K562 (cell line): ENCODE data around the gene VPS16. TPM values are rescaled to one million over a fixed set of nuclear protein-coding genes. Genes with fewer than 3 reads are reported as not detected.

ENCODE experiments used
- ATF6 ChIP-seq: sonication (generic); formaldehyde crosslinking; IDR thresholded peaks from 2 replicates; pipeline ENCODE4 v1.4.0; 2020; ENCODE audit warnings: mild to moderate bottlenecking, missing genetic modification reagents
- C11orf30 ChIP-seq: fragments of 450-650 bp; IDR thresholded peaks from 2 replicates; pipeline ENCODE4 v1.6.1; 2016; ENCODE audit warnings: low read depth, mild to moderate bottlenecking
- CAMTA2 ChIP-seq: fragments of 250-450 bp; sonication (Bioruptor Pico); conservative IDR thresholded peaks from 2 replicates; pipeline ENCODE4 v1.5.1; 2022
- CC2D1A ChIP-seq: fragments of 450-650 bp; IDR thresholded peaks from 2 replicates; pipeline ENCODE4 v1.6.1; 2017; ENCODE audit warnings: mild to moderate bottlenecking
- CEBPG ChIP-seq, 3 experiments: fragments of 200-800 bp in 1 of 3; sonication (Bioruptor generic) in 1 of 3; sonication (generic) in 1 of 3; formaldehyde crosslinking in 1 of 3; IDR thresholded peaks in 2 of 3; conservative IDR thresholded peaks in 1 of 3; 2 replicates each; pipeline versions ENCODE4 v1.6.1 to v1.8.0; 2016 to 2022; ENCODE audit warnings: missing compliant biosample characterization in 2 of 3, missing genetic modification characterization in 2 of 3, mild to moderate bottlenecking in 1 of 3, missing genetic modification reagents in 1 of 3
- CTBP1 ChIP-seq: fragments of 450-650 bp; IDR thresholded peaks from 2 replicates; pipeline ENCODE4 v1.6.1; 2016; ENCODE audit warnings: borderline replicate concordance
- HSF4 ChIP-seq: fragments of 250-450 bp; sonication (Bioruptor Pico); IDR thresholded peaks from 2 replicates; pipeline ENCODE4 v2.1.2; 2022; ENCODE audit warnings: mild to moderate bottlenecking, moderate library complexity, borderline replicate concordance
- MCM3 ChIP-seq: fragments of 450-650 bp; IDR thresholded peaks from 2 replicates; pipeline ENCODE4 v1.6.1; 2016
- PATZ1 ChIP-seq: fragments of 250-450 bp; sonication (Bioruptor Pico); IDR thresholded peaks from 2 replicates; pipeline ENCODE4 v1.5.0; 2020; ENCODE audit warnings: mild to moderate bottlenecking, borderline replicate concordance
- PHF8 ChIP-seq: fragments of 200-600 bp; sonication (generic); IDR thresholded peaks from 2 replicates; pipeline ENCODE4 v1.6.1; 2012; ENCODE audit warnings: mixed run types, mild to moderate bottlenecking, inconsistent platforms, low read length, moderate library complexity, borderline replicate concordance
- RBM34 ChIP-seq: fragments of 200-400 bp; formaldehyde crosslinking; IDR thresholded peaks from 2 replicates; pipeline ENCODE4 v1.6.1; 2018; ENCODE audit warnings: low read length, borderline replicate concordance; ENCODE audit not compliant: insufficient read depth
- RFX7 ChIP-seq: fragments of 250-450 bp; sonication (Bioruptor Pico); IDR thresholded peaks from 2 replicates; pipeline ENCODE4 v1.5.1; 2021; ENCODE audit warnings: mild to moderate bottlenecking
- SAFB ChIP-seq: fragments of 200-400 bp; formaldehyde crosslinking; IDR thresholded peaks from 2 replicates; pipeline ENCODE4 v1.6.1; 2017; ENCODE audit warnings: low read depth, low read length, borderline replicate concordance
- TRIM24 ChIP-seq, 2 experiments: fragments of 450-650 bp; IDR thresholded peaks; 2 replicates each; pipeline ENCODE4 v1.6.1; 2016
- XRCC5 ChIP-seq: fragments of 200-400 bp; formaldehyde crosslinking; IDR thresholded peaks from 2 replicates; pipeline ENCODE4 v1.6.1; 2017; ENCODE audit warnings: low read depth, mild to moderate bottlenecking, low read length
- ZBTB8A ChIP-seq: fragments of 450-650 bp; IDR thresholded peaks from 2 replicates; pipeline ENCODE4 v1.6.1; 2018; ENCODE audit warnings: mild to moderate bottlenecking, moderate library complexity; ENCODE audit not compliant: partially characterized antibody
- ZNF143 ChIP-seq: sonication (generic); formaldehyde crosslinking; IDR thresholded peaks from 2 replicates; pipeline ENCODE4 v1.9.0; 2022; ENCODE audit warnings: mild to moderate bottlenecking, missing genetic modification reagents
- ZNF212 ChIP-seq: fragments of 450-650 bp; formaldehyde crosslinking; IDR thresholded peaks from 2 replicates; pipeline ENCODE4 v1.4.0; 2020; ENCODE audit warnings: mild to moderate bottlenecking
- ZNF518B ChIP-seq: fragments of 250-450 bp; sonication (Bioruptor Pico); IDR thresholded peaks from 2 replicates; pipeline ENCODE4 v1.5.0; 2021; ENCODE audit warnings: mild to moderate bottlenecking, moderate library complexity
- ZNF695 ChIP-seq: fragments of 450-650 bp; formaldehyde crosslinking; IDR thresholded peaks from 2 replicates; pipeline ENCODE4 v1.4.0; 2020; ENCODE audit warnings: mild to moderate bottlenecking, moderate library complexity
- polyA plus RNA-seq, 8 experiments: library from polyadenylated mRNA; depleted of rRNA in 4 of 8; stranded (reverse) in 5 of 8; unstranded in 3 of 8; fragments of >200 nt; fragmentation: Nextera tagmentation in 2 of 8; fragmentation: Illumina TruSeq in 1 of 8; extraction: Ambion mirVana in 2 of 8; extraction: Trizol in 1 of 8; gene quantifications; 2 replicates each; pipeline versions ENCODE4 v1.2.1 to v1.2.3, GENCODE V29; 2011 to 2014; ENCODE audit warnings: inconsistent platforms in 1 of 8, missing spikeins in 1 of 8
- total RNA-seq, 7 experiments: library from RNA; depleted of rRNA in 6 of 7; stranded (reverse); fragments of >200 nt in 6 of 7; fragmentation: Illumina TruSeq in 2 of 7; extraction: Trizol in 2 of 7; gene quantifications; 2 replicates each; pipeline versions ENCODE4 v1.2.1 to v1.2.3, GENCODE V29; 2011 to 2021; ENCODE audit warnings: low replicate concordance in 1 of 7

VPS16 gene
- total and polyA plus RNA-seq, 9 of the 15 experiments (the other 6 are each of a cell fraction or from before 2014, with no cell fraction given) = 6.8 to 24.7 (median 14.0) TPM

- TF ChIP-seq ZNF518B = no peak
- TF ChIP-seq MCM3 = no peak
- no peak for TF ChIP-seq SAFB
- no peak for TF ChIP-seq HSF4 (CRISPR knock-in tag)
- TF ChIP-seq ATF6 = no peak
- TF ChIP-seq ZNF212 = no peak
- TF ChIP-seq RBM34 = no peak
- TF ChIP-seq RFX7 (CRISPR knock-in tag) = no peak
- peak; percentile 23; the same call in 1 of the 2 replicates for TF ChIP-seq CTBP1
- no peak for TF ChIP-seq PATZ1
- peak; percentile 71; the same call in 1 of the 2 replicates for TF ChIP-seq CC2D1A
- TF ChIP-seq CEBPG (CRISPR knock-in tag; IDR thresholded peaks at IDR 0.05) = no peak
- no peak; a peak in 1 of 4 replicates for TF ChIP-seq CEBPG (tag; conservative IDR thresholded peaks at IDR 0.05 in 1 of 2, IDR thresholded peaks at IDR 0.05 in 1 of 2)
- TF ChIP-seq ZBTB8A = no peak
- no peak for TF ChIP-seq PHF8
- TF ChIP-seq XRCC5 = no peak
- no peak for TF ChIP-seq C11orf30
- no peak for TF ChIP-seq CAMTA2 (CRISPR knock-in tag)
- TF ChIP-seq TRIM24 (IDR thresholded peaks at IDR 0.05) = peak; percentile 78 to 82
- TF ChIP-seq ZNF143 (CRISPR knock-in tag) = no peak
- no peak for TF ChIP-seq ZNF695 (CRISPR knock-in tag)
These were observed 39.8 kb upstream of the VPS16 start, which contains the start of gene CPXM1 (continued) for GRCh38 chr20:2800521-2801285.
